Right atrium auricular region (tissue), 2 donors: ENCODE data around the gene BAZ1B. TPM values are rescaled to one million over a fixed set of nuclear protein-coding genes. Genes with fewer than 3 reads are reported as not detected.
"Not testable (repeated sequence)": the region's sequence is repeated elsewhere in the genome, so short reads cannot be mapped to it uniquely, and the experiment has no call there.

Source experiments
- DNase-seq: peaks from one replicate; pipeline ENCODE4 v3.0.0-alpha.2; 2019; ENCODE audit warnings: low spot score
- H3K27ac ChIP-seq, 2 donors: fragments of 200-600 bp; sonication (generic); 1 replicate in 1 of 2; 2 replicates in 1 of 2; pipeline ENCODE4 v1.5.1; 2016 to 2019
- H3K27me3 ChIP-seq, 2 donors: fragments of 200-600 bp; sonication (generic); one replicate each; pipeline versions ENCODE4 v1.5.1 to v1.6.0; 2017 to 2019
- H3K36me3 ChIP-seq: fragments of 200-600 bp; sonication (generic); one replicate; pipeline ENCODE4 v1.5.1; 2016
- H3K4me1 ChIP-seq, 2 donors: fragments of 200-600 bp; sonication (generic); one replicate each; pipeline versions ENCODE4 v1.5.1 to v1.6.0; 2017 to 2019
- H3K4me3 ChIP-seq, 2 donors: fragments of 200-600 bp; sonication (generic); 1 replicate in 1 of 2; 2 replicates in 1 of 2; pipeline ENCODE4 v1.5.1; 2017 to 2019; ENCODE audit warnings: mild to moderate bottlenecking in 1 of 2, moderate library complexity in 1 of 2
- H3K9me3 ChIP-seq, 2 donors: fragments of 200-600 bp; sonication (generic); one replicate each; pipeline ENCODE4 v1.5.1; 2019
- CTCF ChIP-seq, 2 donors: fragments of 200-600 bp; sonication (generic); IDR thresholded peaks; one replicate each; pipeline ENCODE4 v1.5.1; 2019; ENCODE audit warnings: antibody characterized with exemption in 2 of 2
- total RNA-seq, 2 donors: library from RNA; depleted of rRNA; stranded (reverse); fragments of >200 nt; gene quantifications; one replicate each; pipeline ENCODE4 v1.1.0, GENCODE V29; 2016

Gene BAZ1B
- total RNA-seq, 2 donors from 2014 or later, result 29.0 to 37.7 TPM

GRCh38 chr7:73549176-73549575, 27.1 kb upstream of the BAZ1B start:
- Histone ChIP-seq H3K27ac (peak overlapping the region in 1 of 2 donors; percentile 16), H3K4me3 (no peak overlapping the region), H3K27me3 (no peaks in the 10 kb centered on the region), H3K9me3 (no peaks in the 10 kb centered on the region), H3K36me3 (peaks cover 33% of the 10 kb centered on the region), H3K4me1 (peaks cover 0 to 18% of the 10 kb centered on the region in 2 donors)
- TF ChIP-seq CTCF (IDR thresholded peaks at IDR 0.05), result no peak
- no peak for DNase-seq

GRCh38 chr7:73547841-73548240, 25.7 kb upstream of the BAZ1B start:
- no peak for TF ChIP-seq CTCF (IDR thresholded peaks at IDR 0.05)
- Histone ChIP-seq H3K9me3 (no peaks in the 10 kb centered on the region), H3K27ac (no peak overlapping the region), H3K36me3 (peaks cover 31% of the 10 kb centered on the region), H3K4me1 (peaks cover 0 to 16% of the 10 kb centered on the region in 2 donors), H3K27me3 (no peaks in the 10 kb centered on the region), H3K4me3 (no peak overlapping the region)
- no peak for DNase-seq

- DNase-seq, result no peak
- H3K27me3 ChIP-seq, result no peaks in the 10 kb centered on the region
- peaks cover 41% of the 10 kb centered on the region for H3K36me3 ChIP-seq
- no peak for TF ChIP-seq CTCF (IDR thresholded peaks at IDR 0.05)
- peaks cover 0 to 12% of the 10 kb centered on the region in 2 donors for H3K4me1 ChIP-seq
- no peak overlapping the region for H3K4me3 ChIP-seq
- H3K9me3 ChIP-seq, result no peaks in the 10 kb centered on the region
- no peak overlapping the region for H3K27ac ChIP-seq
Measured at GRCh38 chr7:73544678-73545077, 22.6 kb upstream of the BAZ1B start.

GRCh38 chr7:73541722-73542121, 19.6 kb upstream of the BAZ1B start:
- peaks cover 70% of the 10 kb centered on the region for H3K36me3 ChIP-seq
- H3K4me3 ChIP-seq, result no peak overlapping the region
- DNase-seq, result no peak
- no peaks in the 10 kb centered on the region for H3K27me3 ChIP-seq
- H3K4me1 ChIP-seq, result no peaks in the 10 kb centered on the region
- TF ChIP-seq CTCF (IDR thresholded peaks at IDR 0.05), result no peak
- H3K9me3 ChIP-seq, result no peaks in the 10 kb centered on the region
- H3K27ac ChIP-seq, result no peak overlapping the region

- Histone ChIP-seq H3K27me3 (no peaks in the 10 kb centered on the region), H3K36me3 (peaks cover 84% of the 10 kb centered on the region), H3K4me1 (no peaks in the 10 kb centered on the region), H3K27ac (no peak overlapping the region), H3K4me3 (no peak overlapping the region), H3K9me3 (no peaks in the 10 kb centered on the region)
- no peak for TF ChIP-seq CTCF (IDR thresholded peaks at IDR 0.05)
- no peak for DNase-seq
Measured at GRCh38 chr7:73539709-73540108, 17.6 kb upstream of the BAZ1B start.

GRCh38 chr7:73538510-73538909, 16.4 kb upstream of the BAZ1B start:
- H3K4me3 ChIP-seq, H3K27ac ChIP-seq, H3K9me3 ChIP-seq, H3K27me3 ChIP-seq, DNase-seq, H3K4me1 ChIP-seq: not testable (repeated sequence)
- peaks cover 83% of the 10 kb centered on the region for H3K36me3 ChIP-seq
